HepG2 (cell line): ENCODE data around the gene RAP1A. TPM values are rescaled to one million over a fixed set of nuclear protein-coding genes. Genes with fewer than 3 reads are reported as not detected.

Experiments used
- ARID3A ChIP-seq: IDR thresholded peaks from 2 replicates; pipeline ENCODE4 v1.6.1; 2012; ENCODE audit warnings: low read depth, low read length, improper control_type of control experiment
- CBX5 ChIP-seq: sonication (generic); formaldehyde crosslinking; IDR thresholded peaks from 2 replicates; pipeline ENCODE4 v1.4.0; 2020; ENCODE audit warnings: missing genetic modification reagents, borderline replicate concordance
- FOXK2 ChIP-seq: fragments of 450-650 bp; IDR thresholded peaks from 2 replicates; pipeline ENCODE4 v1.6.1; 2016
- FOXM1 ChIP-seq: sonication (generic); formaldehyde crosslinking; IDR thresholded peaks from 2 replicates; pipeline ENCODE4 v1.5.0; 2020; ENCODE audit warnings: missing genetic modification reagents
- GTF2F1 ChIP-seq: fragments of 150-350 bp; IDR thresholded peaks from 2 replicates; pipeline ENCODE4 v1.6.1; 2014; ENCODE audit warnings: low read length
- JDP2 ChIP-seq: sonication (generic); formaldehyde crosslinking; IDR thresholded peaks from 2 replicates; pipeline ENCODE4 v1.8.1; 2022; ENCODE audit warnings: missing genetic modification reagents, borderline replicate concordance
- JUND ChIP-seq: sonication (generic); formaldehyde crosslinking; IDR thresholded peaks from 2 replicates; pipeline ENCODE4 v1.8.0; 2022; ENCODE audit warnings: mild to moderate bottlenecking, missing genetic modification reagents
- KDM4B ChIP-seq: sonication (generic); formaldehyde crosslinking; IDR thresholded peaks from 2 replicates; pipeline ENCODE4 v1.4.0; 2020; ENCODE audit warnings: missing genetic modification reagents
- MED1 ChIP-seq: sonication (generic); formaldehyde crosslinking; IDR thresholded peaks from 2 replicates; pipeline ENCODE4 v1.4.0; 2020; ENCODE audit warnings: missing genetic modification reagents
- MXD4 ChIP-seq: IDR thresholded peaks from 2 replicates; pipeline ENCODE4 v1.6.1; 2016; ENCODE audit warnings: mild to moderate bottlenecking, missing biosample characterization, missing genetic modification reagents
- SRSF4 ChIP-seq: fragments of 200-400 bp; formaldehyde crosslinking; IDR thresholded peaks from one replicate; pipeline ENCODE4 v1.6.1; 2018; ENCODE audit warnings: mild to moderate bottlenecking, low read depth, low read length, moderate library complexity; ENCODE audit not compliant: poor library complexity, severe bottlenecking
- ZBTB4 ChIP-seq: sonication (generic); formaldehyde crosslinking; IDR thresholded peaks from 2 replicates; pipeline ENCODE4 v1.4.0; 2020; ENCODE audit warnings: missing genetic modification reagents, mild to moderate bottlenecking, borderline replicate concordance
- ZNF354B ChIP-seq: sonication (generic); formaldehyde crosslinking; IDR thresholded peaks from 2 replicates; pipeline ENCODE4 v1.8.0; 2022; ENCODE audit warnings: mild to moderate bottlenecking, missing genetic modification reagents
- ZNF407 ChIP-seq: sonication (generic); formaldehyde crosslinking; IDR thresholded peaks from one replicate; pipeline ENCODE4 v1.5.1; 2020; ENCODE audit warnings: mild to moderate bottlenecking, missing genetic modification reagents; ENCODE audit errors: not compliant biosample characterization
- ZNF703 ChIP-seq: sonication (generic); formaldehyde crosslinking; IDR thresholded peaks from 2 replicates; pipeline ENCODE4 v1.5.1; 2020; ENCODE audit warnings: missing genetic modification reagents, mild to moderate bottlenecking, moderate library complexity, borderline replicate concordance
- polyA plus RNA-seq, 8 experiments: library from polyadenylated mRNA; depleted of rRNA in 3 of 8; stranded (reverse) in 7 of 8; unstranded in 1 of 8; fragments of >200 nt; fragmentation: Illumina TruSeq in 4 of 8; extraction: Trizol in 4 of 8; gene quantifications; 2 replicates each; pipeline versions ENCODE4 v1.2.1 to v1.2.3, GENCODE V29; 2011 to 2016; ENCODE audit warnings: low read depth in 4 of 8, missing spikeins in 1 of 8, mixed read lengths in 1 of 8; ENCODE audit not compliant: insufficient read depth in 1 of 8
- total RNA-seq, 5 experiments: library from RNA; depleted of rRNA; stranded (reverse); fragments of >200 nt; fragmentation: Illumina TruSeq; extraction: Trizol; gene quantifications; 2 replicates each; pipeline ENCODE4 v1.2.3, GENCODE V29; 2016; ENCODE audit warnings: low read depth in 1 of 5

Gene RAP1A
- total and polyA plus RNA-seq, 2 of the 13 experiments (the other 11 are each of a cell fraction or from before 2014, with no cell fraction given), result 19.0 to 20.7 TPM

GRCh38 chr1:111582644-111583618, 36.7 kb upstream of the RAP1A start (continued):
- TF ChIP-seq MED1 (0 out of 2 replicates have a peak, but pooled peaks have one; percentile 18), GTF2F1 (no peak), MXD4 (no peak), ZNF354B (CRISPR knock-in tag) (no peak), ARID3A (no peak), FOXK2 (no peak), KDM4B (CRISPR knock-in tag) (no peak), ZBTB4 (no peak), CBX5 (CRISPR knock-in tag) (no peak), JUND (no peak), SRSF4 (no peak), ZNF703 (CRISPR knock-in tag) (no peak), ZNF407 (CRISPR knock-in tag) (no peak), JDP2 (CRISPR knock-in tag) (no peak), FOXM1 (no peak)
